Activated CD4-positive, alpha-beta T cell treated with anti-CD3 and anti-CD28 coated beads for 48 hours (primary cell): ENCODE measurements around the gene ST8SIA6.
"Not testable (repeated sequence)": the region's sequence is repeated elsewhere in the genome, so short reads cannot be mapped to it uniquely, and the experiment has no call there.

Source experiments
- DNase-seq: peaks from one replicate; pipeline ENCODE4 v3.0.0-alpha.2; 2020

ST8SIA6 gene

DNA sequence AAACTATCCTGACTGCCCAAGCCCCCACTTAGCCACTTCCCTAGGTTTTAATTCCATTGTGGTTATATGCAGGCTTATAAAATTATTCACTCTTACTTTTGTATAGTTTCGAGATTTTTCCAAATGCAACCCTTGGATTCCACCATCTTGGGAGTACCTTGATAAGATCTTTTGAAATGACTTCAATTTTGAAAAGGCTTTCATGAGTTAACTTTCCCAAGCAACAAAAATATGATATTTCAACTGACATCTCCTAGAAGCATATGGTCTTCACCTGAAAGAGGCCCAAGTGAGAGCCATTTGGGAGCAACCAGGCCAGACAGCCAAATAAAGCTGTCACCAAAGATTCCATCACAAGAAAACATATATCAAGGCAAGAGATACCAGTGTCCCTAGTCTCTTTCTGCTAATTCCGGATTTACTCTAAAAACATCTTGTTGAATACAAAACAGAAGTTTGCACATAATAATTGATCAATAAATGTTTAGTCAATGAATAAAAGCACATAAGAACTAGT, 1.7 kb upstream of the ST8SIA6 start:
- DNase-seq: no peak

DNA sequence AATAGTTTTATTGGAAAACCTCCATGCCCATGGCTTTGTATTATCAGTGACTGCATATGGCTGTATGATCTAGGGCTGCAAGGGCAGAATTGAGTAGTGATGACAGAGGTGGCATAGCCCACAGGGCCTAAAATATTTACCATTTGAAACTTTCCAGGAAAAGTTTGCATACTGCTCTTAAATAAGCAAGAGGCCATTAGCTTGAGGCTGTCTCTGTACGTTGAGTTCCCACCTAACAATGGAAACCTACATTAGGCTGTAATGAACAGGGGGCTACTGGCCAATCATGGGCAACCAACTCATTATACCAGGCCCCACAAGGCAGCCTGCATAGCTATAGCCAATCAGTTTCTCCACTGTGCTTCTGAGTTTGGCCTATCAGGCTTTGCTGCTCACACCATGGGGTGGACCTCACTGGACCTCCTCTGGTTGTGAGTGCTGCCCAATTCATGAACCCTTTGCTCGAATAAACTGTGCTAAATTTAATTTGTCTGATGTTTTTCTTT, 673 bp upstream of the ST8SIA6 start:
- DNase-seq: no peak

DNA sequence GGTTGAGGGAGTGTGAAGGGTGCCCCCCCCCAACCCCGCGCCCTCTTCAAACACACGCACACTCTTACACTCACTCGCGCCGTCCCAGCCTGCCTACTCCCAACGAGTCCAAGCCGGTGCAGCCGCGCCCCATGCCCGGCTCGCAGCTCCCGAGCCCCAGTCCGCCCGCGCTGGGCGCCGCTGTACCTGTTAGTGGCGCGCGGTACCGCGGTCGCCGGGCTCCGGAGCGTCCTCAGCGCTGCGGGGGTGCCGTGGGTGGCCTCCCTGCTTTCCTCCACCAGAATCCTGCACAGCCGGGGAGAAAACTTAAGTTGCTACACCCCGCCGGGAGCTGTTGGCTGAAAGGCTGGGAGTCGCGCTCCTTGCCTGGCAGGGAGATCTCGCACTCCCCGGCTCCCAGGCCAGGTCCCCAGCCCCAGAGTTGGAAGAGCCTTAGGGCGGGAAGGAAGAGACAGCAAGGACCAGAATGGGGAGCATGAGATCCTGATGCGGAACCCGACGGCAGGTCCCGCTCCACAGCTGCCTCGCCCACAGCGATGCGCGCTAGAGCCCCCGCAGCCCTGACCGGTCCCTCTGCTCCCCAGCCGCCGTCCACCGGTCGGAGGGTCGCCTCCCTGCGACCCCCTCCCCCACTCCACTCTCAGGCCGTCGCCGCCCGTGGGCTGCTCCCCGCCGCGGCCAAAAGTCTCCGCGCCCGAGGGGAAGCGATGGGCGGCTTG, 863 bp downstream of the ST8SIA6 start:
- peak; percentile 43 for DNase-seq

- DNase-seq: no peak
Observed at GRCh38 chr10:17453035-17453372, 1.4 kb downstream of the ST8SIA6 start.

DNA sequence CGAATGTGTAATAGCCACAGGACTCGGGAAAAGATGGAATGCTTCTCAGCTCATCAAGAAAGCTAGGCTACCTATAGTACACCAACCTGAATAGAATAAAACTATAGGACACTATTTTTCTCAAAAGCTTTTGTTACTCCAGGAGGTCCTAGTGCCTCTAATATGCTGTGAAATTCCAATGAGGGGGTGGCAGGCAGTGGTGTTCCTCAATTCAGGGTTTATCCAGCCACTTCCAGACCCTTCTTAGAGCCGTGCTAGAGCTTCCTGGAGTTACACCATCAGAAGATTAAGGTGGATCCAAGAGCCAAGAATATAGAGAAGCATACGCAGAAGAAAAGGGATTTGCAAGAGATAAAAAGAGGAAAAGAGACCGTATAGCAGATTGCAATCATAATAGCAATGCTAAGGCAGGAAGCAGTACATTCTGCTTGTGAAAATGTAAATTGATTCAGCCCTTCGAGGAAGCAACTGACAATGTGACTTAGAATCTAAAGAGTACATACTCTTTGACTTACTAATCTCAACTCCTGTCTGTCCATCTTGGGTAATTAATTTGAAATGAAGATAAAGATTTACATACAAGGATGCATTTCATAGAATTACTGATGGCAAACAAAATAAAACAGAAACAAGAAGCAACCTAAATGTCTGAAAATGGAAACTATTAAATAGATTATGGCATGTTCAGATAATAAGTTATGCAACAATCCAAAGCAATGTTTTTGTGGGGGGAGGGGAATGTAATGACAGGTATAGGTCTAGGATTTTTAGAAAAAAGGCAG, 2.1 kb downstream of the ST8SIA6 start:
- no peak for DNase-seq

DNA sequence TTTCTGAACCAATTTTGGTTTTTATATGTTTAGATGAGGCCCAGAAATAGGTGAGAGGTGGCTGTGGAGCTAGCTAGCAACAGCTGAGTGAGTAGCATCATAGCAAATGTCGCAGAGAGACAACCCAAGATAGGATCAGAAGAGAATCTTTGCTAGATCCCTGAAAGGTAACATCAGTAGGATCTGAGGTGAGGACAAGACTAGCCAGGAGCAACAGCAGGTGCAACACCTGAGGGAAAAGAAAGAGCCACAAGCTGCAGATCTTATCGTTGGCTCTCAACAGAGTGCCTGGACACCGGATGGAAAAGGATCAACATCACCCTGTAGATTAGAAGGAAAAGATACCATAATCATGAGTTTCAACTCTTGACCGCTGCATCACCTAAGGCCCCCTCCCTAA, 4.4 kb downstream of the ST8SIA6 start:
- DNase-seq: no peak

DNA sequence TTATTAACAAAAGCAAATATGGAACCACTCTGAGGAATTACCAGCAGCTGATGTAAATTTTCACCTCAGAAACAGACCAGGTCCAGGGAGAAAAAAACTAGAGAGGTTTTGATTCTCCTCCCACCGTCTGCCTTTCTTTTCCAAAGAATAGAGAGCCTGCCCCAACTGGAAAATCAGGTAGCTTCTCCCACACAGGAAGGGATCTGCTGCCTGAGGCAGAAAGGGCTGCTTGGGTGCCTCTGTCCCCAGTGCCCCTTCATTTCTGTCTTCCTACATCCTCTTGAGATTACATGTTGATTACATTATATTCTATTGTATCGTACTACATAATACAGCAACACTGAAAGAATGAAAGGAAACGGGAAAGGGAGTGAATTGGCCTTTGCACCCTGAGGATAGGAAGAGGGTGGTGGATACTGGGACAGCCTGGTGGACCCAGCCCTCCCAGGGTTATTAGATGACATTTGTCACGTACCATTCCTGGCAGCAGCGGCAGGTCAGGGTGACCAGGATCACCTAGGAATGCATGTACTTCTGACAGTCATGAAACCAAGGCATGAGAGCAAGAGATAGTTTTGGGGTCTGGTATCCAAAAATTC, 8.9 kb downstream of the ST8SIA6 start:
- DNase-seq: no peak

GRCh38 chr10:17444388-17444714, 10.0 kb downstream of the ST8SIA6 start:
- no peak for DNase-seq

GRCh38 chr10:17443707-17444387, 10.5 kb downstream of the ST8SIA6 start:
- peak; percentile 23 for DNase-seq

DNA sequence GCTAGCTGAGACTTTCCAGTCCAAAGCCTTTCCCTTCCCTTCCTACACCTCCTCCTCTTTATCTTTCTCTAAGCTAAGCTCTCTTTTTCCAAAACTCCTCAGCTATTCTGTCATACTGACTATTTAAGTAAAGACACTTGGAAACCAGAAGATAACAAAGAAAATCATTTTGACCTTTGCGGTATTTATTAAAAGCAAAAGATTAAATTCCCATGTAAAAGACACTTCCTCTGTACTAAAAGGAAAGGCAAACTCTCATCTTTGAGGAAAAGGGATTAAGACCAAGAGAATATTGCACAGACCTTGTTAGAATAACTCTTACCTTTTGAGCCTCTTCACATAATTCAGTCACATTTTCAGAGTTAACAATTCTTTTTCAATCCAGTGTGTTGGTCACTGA, 15.8 kb downstream of the ST8SIA6 start:
- no peak for DNase-seq

- not testable (repeated sequence) for DNase-seq
Observed at GRCh38 chr10:17436578-17436977, 17.8 kb downstream of the ST8SIA6 start.

- DNase-seq: no peak
Observed at GRCh38 chr10:17435953-17436352, 18.4 kb downstream of the ST8SIA6 start.

GRCh38 chr10:17435187-17435586, 19.2 kb downstream of the ST8SIA6 start:
- DNase-seq: no peak

DNA sequence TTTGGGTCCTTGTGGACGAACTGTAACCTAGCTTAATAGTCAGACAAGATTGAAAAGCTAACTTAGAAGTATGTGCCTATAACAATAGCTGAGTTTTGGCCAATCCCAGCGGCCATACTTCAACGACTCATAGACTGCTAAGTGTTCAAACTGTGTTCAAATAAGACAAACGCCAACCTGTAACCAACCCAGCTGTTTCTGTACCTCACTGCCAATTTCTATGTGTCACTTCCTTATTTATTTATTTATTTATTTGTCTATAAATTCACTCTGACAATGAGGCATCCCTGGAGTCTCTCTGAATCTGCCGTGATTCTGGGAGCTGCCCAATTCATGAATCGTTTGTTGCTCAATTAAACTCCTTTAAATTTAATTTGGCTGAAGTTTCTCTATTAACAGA, 21.7 kb downstream of the ST8SIA6 start:
- DNase-seq: no peak

- no peak for DNase-seq
Observed at GRCh38 chr10:17431871-17432311, 22.5 kb downstream of the ST8SIA6 start.

- peak; percentile 70 for DNase-seq
Observed at GRCh38 chr10:17430647-17431355, 23.6 kb downstream of the ST8SIA6 start.

DNA sequence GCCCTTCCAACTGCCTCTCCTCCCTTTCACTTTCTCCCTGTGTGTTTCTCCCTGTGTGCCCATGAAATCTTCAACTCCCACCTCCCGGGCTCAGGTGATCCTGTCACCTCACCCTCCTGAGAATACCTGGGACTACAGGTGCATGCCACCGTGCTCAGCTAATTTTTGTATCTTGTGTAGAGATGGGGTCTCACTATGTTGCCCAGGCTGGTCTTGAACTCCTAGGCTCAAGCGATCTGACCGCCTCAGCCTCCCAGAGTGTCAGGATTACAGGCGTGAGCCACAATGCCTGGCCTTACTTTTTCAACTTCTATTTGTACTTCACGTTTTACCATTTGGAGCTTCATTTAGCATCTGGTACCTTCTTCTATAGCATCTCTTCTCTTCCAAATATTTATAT, 24.9 kb downstream of the ST8SIA6 start:
- no peak for DNase-seq

- peak; percentile 67 for DNase-seq
Observed at GRCh38 chr10:17428351-17429097, 25.9 kb downstream of the ST8SIA6 start.

DNA sequence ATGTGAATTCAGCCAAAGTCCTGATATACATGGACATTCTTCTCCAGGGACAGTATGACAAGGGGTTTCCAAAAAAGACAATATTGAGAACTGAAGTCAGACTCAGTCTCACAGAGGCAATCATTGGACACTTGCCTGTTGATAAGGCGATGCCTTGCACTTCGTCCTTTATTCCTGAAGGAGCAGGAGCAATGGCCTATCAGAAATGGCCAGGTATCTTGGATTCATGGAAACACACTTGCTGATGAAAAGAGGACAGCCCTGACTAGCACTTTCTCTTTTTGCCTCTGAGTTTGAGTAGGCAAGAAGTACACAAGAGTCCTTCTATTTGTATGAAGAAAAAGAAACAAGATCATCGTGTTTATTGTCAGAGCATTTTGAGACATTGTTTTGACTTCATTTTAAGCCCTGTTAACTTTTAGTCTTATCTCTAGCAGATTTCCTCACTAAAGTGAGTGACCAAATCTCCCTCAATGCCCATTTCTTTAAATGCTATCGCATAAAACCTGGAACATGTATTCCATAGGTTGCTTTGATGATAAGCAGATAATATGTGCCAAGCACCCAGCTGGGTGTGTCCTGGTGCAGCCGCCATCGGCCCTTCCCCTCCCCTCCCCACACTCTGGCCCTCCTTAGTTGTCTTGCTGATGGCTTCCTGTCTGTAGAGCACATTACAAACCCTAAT, 26.6 kb downstream of the ST8SIA6 start:
- no peak for DNase-seq

- DNase-seq: no peak
Observed at GRCh38 chr10:17427201-17427600, 27.2 kb downstream of the ST8SIA6 start.

- DNase-seq: no peak
Observed at GRCh38 chr10:17426263-17426750, 28.1 kb downstream of the ST8SIA6 start.
